Gastrocnemius medialis (tissue), 4 donors: ENCODE data around the gene SLX4IP.

Experiments used
- POLR2A ChIP-seq, 2 donors: fragments of 450-650 bp; IDR thresholded peaks; one replicate each; pipeline ENCODE4 v1.6.1; 2017; ENCODE audit warnings: antibody characterized with exemption in 2 of 2, mild to moderate bottlenecking in 2 of 2, moderate library complexity in 2 of 2
- TF ChIP-seq, protein P1 (sequence below), 5 experiments: fragments of 450-650 bp in 3 of 5; fragments of 200-600 bp in 2 of 5; sonication (generic) in 2 of 5; IDR thresholded peaks in 4 of 5; conservative IDR thresholded peaks in 1 of 5; 1 replicate in 4 of 5; 2 replicates in 1 of 5; pipeline ENCODE4 v1.5.1; 2016 to 2019; ENCODE audit warnings: antibody characterized with exemption in 5 of 5, mild to moderate bottlenecking in 3 of 5, moderate library complexity in 3 of 5

DNA sequence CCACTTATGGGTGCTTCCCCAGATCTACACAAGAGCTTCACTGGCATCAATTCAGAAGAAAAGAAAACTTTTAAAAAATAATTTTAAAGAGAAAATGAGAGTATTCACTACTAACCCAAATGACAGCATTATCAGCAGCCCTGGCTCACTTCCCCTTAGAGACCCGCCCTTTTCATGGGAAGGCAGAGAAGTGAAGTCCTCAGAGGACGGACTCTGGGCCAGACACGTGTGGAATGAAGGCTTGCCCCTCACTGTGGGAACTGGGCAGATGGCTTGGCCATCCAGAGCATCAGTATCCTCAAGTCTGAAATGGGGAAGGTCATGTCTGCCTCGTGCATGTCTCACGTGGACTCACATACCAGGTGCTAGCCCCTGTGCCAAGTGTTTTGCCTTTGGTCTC lies 175.1 kb downstream of the SLX4IP start:
- TF ChIP-seq, protein P1, sequence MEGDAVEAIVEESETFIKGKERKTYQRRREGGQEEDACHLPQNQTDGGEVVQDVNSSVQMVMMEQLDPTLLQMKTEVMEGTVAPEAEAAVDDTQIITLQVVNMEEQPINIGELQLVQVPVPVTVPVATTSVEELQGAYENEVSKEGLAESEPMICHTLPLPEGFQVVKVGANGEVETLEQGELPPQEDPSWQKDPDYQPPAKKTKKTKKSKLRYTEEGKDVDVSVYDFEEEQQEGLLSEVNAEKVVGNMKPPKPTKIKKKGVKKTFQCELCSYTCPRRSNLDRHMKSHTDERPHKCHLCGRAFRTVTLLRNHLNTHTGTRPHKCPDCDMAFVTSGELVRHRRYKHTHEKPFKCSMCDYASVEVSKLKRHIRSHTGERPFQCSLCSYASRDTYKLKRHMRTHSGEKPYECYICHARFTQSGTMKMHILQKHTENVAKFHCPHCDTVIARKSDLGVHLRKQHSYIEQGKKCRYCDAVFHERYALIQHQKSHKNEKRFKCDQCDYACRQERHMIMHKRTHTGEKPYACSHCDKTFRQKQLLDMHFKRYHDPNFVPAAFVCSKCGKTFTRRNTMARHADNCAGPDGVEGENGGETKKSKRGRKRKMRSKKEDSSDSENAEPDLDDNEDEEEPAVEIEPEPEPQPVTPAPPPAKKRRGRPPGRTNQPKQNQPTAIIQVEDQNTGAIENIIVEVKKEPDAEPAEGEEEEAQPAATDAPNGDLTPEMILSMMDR (IDR thresholded peaks at IDR 0.05 in 4 of 5, conservative IDR thresholded peaks at IDR 0.05 in 1 of 5), result no peak
- TF ChIP-seq POLR2A (IDR thresholded peaks at IDR 0.05), result no peak
